GM23338 (cell line): Measurements from ENCODE around the gene CCL14. TPM values are rescaled to one million over a fixed set of nuclear protein-coding genes. Genes with fewer than 3 reads are reported as not detected.

Experiments
- ATAC-seq: fragments of 200-7000 bp; cut with Tn5 transposase; 3 replicates; pipeline ENCODE4 v1.9.1; 2020
- DNase-seq: peaks from one replicate; pipeline ENCODE4 v3.0.0-alpha.2; 2015; ENCODE audit warnings: low spot score
- H2AFZ ChIP-seq: fragments of 200-600 bp; sonication (generic); 2 replicates; pipeline ENCODE4 v1.8.0; 2016; ENCODE audit warnings: antibody characterized with exemption, mild to moderate bottlenecking, moderate library complexity
- H3F3A ChIP-seq: fragments of 200-600 bp; sonication (generic); replicated peaks from 2 replicates; pipeline ENCODE4 v1.8.0; 2017; ENCODE audit warnings: antibody characterized with exemption, mixed run types, low read depth
- H3K27ac ChIP-seq: fragments of 200-600 bp; sonication (generic); 2 replicates; pipeline ENCODE4 v1.6.1; 2016; ENCODE audit warnings: low read depth
- H3K27me3 ChIP-seq: fragments of 200-600 bp; sonication (generic); 2 replicates; pipeline ENCODE4 v1.8.0; 2016; ENCODE audit warnings: mild to moderate bottlenecking, mixed run types, moderate library complexity; ENCODE audit not compliant: insufficient read depth
- H3K36me3 ChIP-seq: fragments of 200-600 bp; sonication (generic); 2 replicates; pipeline ENCODE4 v1.8.0; 2016; ENCODE audit warnings: mild to moderate bottlenecking; ENCODE audit not compliant: insufficient read depth
- H3K4me1 ChIP-seq: fragments of 200-600 bp; sonication (generic); 2 replicates; pipeline ENCODE4 v1.8.0; 2016; ENCODE audit warnings: mild to moderate bottlenecking, moderate library complexity; ENCODE audit not compliant: insufficient read depth
- H3K4me2 ChIP-seq: fragments of 200-600 bp; sonication (generic); 2 replicates; pipeline ENCODE4 v1.7.1; 2017; ENCODE audit warnings: mixed run types
- H3K4me3 ChIP-seq: fragments of 200-600 bp; sonication (generic); 2 replicates; pipeline ENCODE4 v1.6.1; 2016; ENCODE audit warnings: mixed run types
- H3K79me2 ChIP-seq: fragments of 200-600 bp; sonication (generic); replicated peaks from 2 replicates; pipeline ENCODE4 v1.8.0; 2017; ENCODE audit warnings: mild to moderate bottlenecking; ENCODE audit not compliant: insufficient read depth
- H3K9me2 ChIP-seq: fragments of 200-600 bp; sonication (generic); 2 replicates; pipeline ENCODE4 v1.8.0; 2017; ENCODE audit not compliant: insufficient read depth
- H4K20me1 ChIP-seq: fragments of 200-600 bp; sonication (generic); replicated peaks from 2 replicates; pipeline ENCODE4 v1.8.0; 2017; ENCODE audit warnings: mild to moderate bottlenecking; ENCODE audit not compliant: insufficient read depth
- H3K27ac Mint-ChIP-seq: 2 replicates; pipeline ENCODE4 v1.8.0; 2020; ENCODE audit warnings: inconsistent platforms, mild to moderate bottlenecking, moderate library complexity, mixed read lengths
- H3K27me3 Mint-ChIP-seq: 3 replicates; pipeline ENCODE4 v1.8.0; 2022; ENCODE audit warnings: low read depth, mild to moderate bottlenecking, moderate library complexity, mixed read lengths, inconsistent platforms; ENCODE audit not compliant: insufficient read depth, poor library complexity
- H3K36me3 Mint-ChIP-seq: 3 replicates; pipeline ENCODE4 v1.8.0; 2021; ENCODE audit warnings: low read depth, mild to moderate bottlenecking, inconsistent platforms, moderate library complexity, mixed read lengths
- H3K4me1 Mint-ChIP-seq: 3 replicates; pipeline ENCODE4 v1.8.0; 2020; ENCODE audit warnings: mild to moderate bottlenecking, inconsistent platforms, mixed read lengths
- H3K4me3 Mint-ChIP-seq: 3 replicates; pipeline ENCODE4 v1.8.0; 2021; ENCODE audit warnings: moderate library complexity, mild to moderate bottlenecking, inconsistent platforms, mixed read lengths
- H3K9me3 Mint-ChIP-seq: 3 replicates; pipeline ENCODE4 v1.8.0; 2020; ENCODE audit warnings: moderate library complexity, mild to moderate bottlenecking, inconsistent platforms, mixed read lengths
- CTCF ChIP-seq, 2 experiments: fragments of 200-600 bp in 1 of 2; sonication (generic) in 1 of 2; conservative IDR thresholded peaks; 2 replicates each; pipeline versions ENCODE4 v1.5.1 to v1.6.1; 2016 to 2017; ENCODE audit warnings: antibody characterized with exemption in 2 of 2, low read depth in 2 of 2, mild to moderate bottlenecking in 2 of 2, moderate library complexity in 1 of 2
- ETS1 ChIP-seq: IDR thresholded peaks from 2 replicates; pipeline ENCODE4 v1.6.1; 2016; ENCODE audit warnings: antibody characterized with exemption
- EZH2 ChIP-seq: fragments of 200-600 bp; sonication (generic); IDR thresholded peaks from one replicate; pipeline ENCODE4 v1.8.0; 2017; ENCODE audit warnings: antibody characterized with exemption, mild to moderate bottlenecking, low read depth; ENCODE audit not compliant: unreplicated experiment
- EZH2phosphoT487 ChIP-seq: fragments of 200-600 bp; sonication (generic); IDR thresholded peaks from one replicate; pipeline ENCODE4 v1.8.1; 2018; ENCODE audit warnings: antibody characterized with exemption; ENCODE audit not compliant: unreplicated experiment
- JUNB ChIP-seq: IDR thresholded peaks from one replicate; pipeline ENCODE4 v1.6.1; 2016; ENCODE audit warnings: antibody characterized with exemption; ENCODE audit not compliant: unreplicated experiment
- NANOG ChIP-seq: IDR thresholded peaks from 2 replicates; pipeline ENCODE4 v1.6.1; 2016; ENCODE audit warnings: antibody characterized with exemption, borderline replicate concordance
- POLR2AphosphoS5 ChIP-seq: IDR thresholded peaks from 2 replicates; pipeline ENCODE4 v1.6.1; 2016; ENCODE audit warnings: antibody characterized with exemption, low read depth
- ZNF331 ChIP-seq: fragments of 250-450 bp; sonication (Bioruptor Pico); IDR thresholded peaks from 2 replicates; pipeline ENCODE4 v1.5.0; 2020; ENCODE audit warnings: low read depth, mild to moderate bottlenecking, moderate library complexity
- polyA plus RNA-seq: library from polyadenylated mRNA; unstranded; fragments of >200 nt; fragmentation: Nextera tagmentation; extraction: Ambion mirVana; gene quantifications from 2 replicates; pipeline ENCODE4 v1.2.1, GENCODE V29; 2016
- total RNA-seq: library from RNA; depleted of rRNA; stranded (reverse); fragments of >200 nt; shearing (Covaris generic); gene quantifications from 2 replicates; pipeline ENCODE4 v1.2.3, GENCODE V29; 2014; rRNA removed

CCL14 gene
- total and polyA plus RNA-seq, 2 experiments from 2014 or later = not detected

GRCh38 chr17:35936063-35936462 lies 50.5 kb downstream of the CCL14 start:
- TF ChIP-seq ZNF331 (CRISPR knock-in tag) = no peak
- no peak for TF ChIP-seq CTCF (conservative IDR thresholded peaks at IDR 0.05; ENCODE audit: low read depth in 2 of 2)
- no peak for TF ChIP-seq EZH2phosphoT487
- no peak for TF ChIP-seq EZH2
- TF ChIP-seq ETS1 = no peak
- TF ChIP-seq POLR2AphosphoS5 = no peak
- no peak for TF ChIP-seq JUNB
- H3K9me3 Mint-ChIP-seq = 0 out of 3 replicates have a peak, but pooled peaks cover 3% of the 10 kb centered on the region
- Histone ChIP-seq H3K4me3 (no peak overlapping the region), H3K27me3 (no peaks in the 10 kb centered on the region), H3F3A (no peaks in the 10 kb centered on the region), H3K9me2 (peaks cover 4% of the 10 kb centered on the region; the same call in 1 of the 2 replicates), H3K36me3 (no peaks in the 10 kb centered on the region), H3K4me2 (no peak overlapping the region), H3K27ac (no peak overlapping the region), H3K4me1 (peaks cover 9% of the 10 kb centered on the region), H2AFZ (peak overlapping the region; percentile 72; the same call in 1 of the 2 replicates), H3K79me2 (no peaks in the 10 kb centered on the region), H4K20me1 (no peaks in the 10 kb centered on the region)
- peaks cover 16% of the 10 kb centered on the region for H3K4me1 Mint-ChIP-seq
- H3K27me3 Mint-ChIP-seq = peaks cover 2% of the 10 kb centered on the region
- ATAC-seq = no peak; the same call in 2 of the 3 replicates
- no peak overlapping the region for H3K27ac Mint-ChIP-seq
- DNase-seq = peak; percentile 10
- no peaks in the 10 kb centered on the region for H3K36me3 Mint-ChIP-seq
- no peak overlapping the region for H3K4me3 Mint-ChIP-seq

- H3F3A ChIP-seq = no peaks in the 10 kb centered on the region
Observed at GRCh38 chr17:35934760-35935159, 51.8 kb downstream of the CCL14 start.

More at GRCh38 chr17:35934760-35935159, 51.8 kb downstream of the CCL14 start:
- DNase-seq (no peak), ATAC-seq (no peak)
- H3K4me2 ChIP-seq = no peak overlapping the region
- H3K4me1 ChIP-seq = peaks cover 12% of the 10 kb centered on the region
- H3K79me2 ChIP-seq = no peaks in the 10 kb centered on the region
- Mint-ChIP-seq H3K36me3 (no peaks in the 10 kb centered on the region), H3K9me3 (0 out of 3 replicates have a peak, but pooled peaks cover 3% of the 10 kb centered on the region), H3K4me3 (no peak overlapping the region), H3K27me3 (peaks cover 5% of the 10 kb centered on the region), H3K4me1 (peaks cover 25% of the 10 kb centered on the region), H3K27ac (no peak overlapping the region)
- peaks cover 2% of the 10 kb centered on the region; the same call in 1 of the 2 replicates for H3K27me3 ChIP-seq
- no peak for TF ChIP-seq ETS1
- no peak for TF ChIP-seq JUNB
- TF ChIP-seq NANOG = no peak
- TF ChIP-seq CTCF (conservative IDR thresholded peaks at IDR 0.05; ENCODE audit: low read depth in 2 of 2) = no peak
- H3K9me2 ChIP-seq = no peaks in the 10 kb centered on the region
- H3K4me3 ChIP-seq = no peak overlapping the region
- no peaks in the 10 kb centered on the region for H4K20me1 ChIP-seq
- no peaks in the 10 kb centered on the region for H3K36me3 ChIP-seq
- H2AFZ ChIP-seq = peak overlapping the region; percentile 63; the same call in 1 of the 2 replicates
- no peak overlapping the region for H3K27ac ChIP-seq

Other genes with a start within 250 kb of the CCL14 start
- not detected in 2 replicates for gene GAS2L2, start 233.5 kb downstream of the CCL14 start, total RNA-seq
- gene GAS2L2, start 233.5 kb downstream of the CCL14 start, polyA plus RNA-seq = 0.06 TPM in 1 of 2 replicates, not detected in the other
- 1.6 TPM in 1 of 2 replicates, not detected in the other for gene C17orf50, start 225.8 kb downstream of the CCL14 start, total RNA-seq
- 0.37 and 0.74 TPM in 2 replicates for gene C17orf50, start 225.8 kb downstream of the CCL14 start, polyA plus RNA-seq
- gene MMP28, start 191.1 kb downstream of the CCL14 start, total RNA-seq = not detected in 2 replicates
- gene MMP28, start 191.1 kb downstream of the CCL14 start, polyA plus RNA-seq = not detected in 2 replicates
- gene TAF15, start 177.2 kb downstream of the CCL14 start, total RNA-seq = 109 and 148 TPM in 2 replicates
- 28.2 and 33.8 TPM in 2 replicates for gene TAF15, start 177.2 kb downstream of the CCL14 start, polyA plus RNA-seq
- not detected in 2 replicates for gene HEATR9, start 117.8 kb downstream of the CCL14 start, total RNA-seq
- gene HEATR9, start 117.8 kb downstream of the CCL14 start, polyA plus RNA-seq = not detected in 2 replicates
- gene CCL5, start 106.4 kb downstream of the CCL14 start, total RNA-seq = not detected in 2 replicates
- gene CCL5, start 106.4 kb downstream of the CCL14 start, polyA plus RNA-seq = not detected in 2 replicates
- 3.9 and 5.2 TPM in 2 replicates for gene RDM1, start 56.0 kb downstream of the CCL14 start, total RNA-seq
- 7.3 and 8.8 TPM in 2 replicates for gene RDM1, start 56.0 kb downstream of the CCL14 start, polyA plus RNA-seq
- not detected in 2 replicates for gene LYZL6, start 43.0 kb downstream of the CCL14 start, total RNA-seq
- not detected in 2 replicates for gene LYZL6, start 43.0 kb downstream of the CCL14 start, polyA plus RNA-seq
- gene CCL16, start 5.2 kb downstream of the CCL14 start, total RNA-seq = not detected in 2 replicates
- not detected in 2 replicates for gene CCL16, start 5.2 kb downstream of the CCL14 start, polyA plus RNA-seq
- not detected in 2 replicates for gene CCL15, start 14.8 kb upstream of the CCL14 start, total RNA-seq
- gene CCL15, start 14.8 kb upstream of the CCL14 start, polyA plus RNA-seq = not detected in 2 replicates
- not detected in 2 replicates for gene CCL23, start 31.2 kb upstream of the CCL14 start, total RNA-seq
- not detected in 2 replicates for gene CCL23, start 31.2 kb upstream of the CCL14 start, polyA plus RNA-seq
- gene CCL18, start 77.5 kb upstream of the CCL14 start, total RNA-seq = not detected in 2 replicates
- gene CCL18, start 77.5 kb upstream of the CCL14 start, polyA plus RNA-seq = not detected in 2 replicates
- gene CCL3, start 103.4 kb upstream of the CCL14 start, total RNA-seq = not detected in 2 replicates
- 0.40 TPM in 1 of 2 replicates, not detected in the other for gene CCL3, start 103.4 kb upstream of the CCL14 start, polyA plus RNA-seq
- gene CCL4, start 117.1 kb upstream of the CCL14 start, total RNA-seq = not detected in 2 replicates
- gene CCL4, start 117.1 kb upstream of the CCL14 start, polyA plus RNA-seq = not detected in 2 replicates
- 0.54 and 1.3 TPM in 2 replicates for gene TBC1D3B, start 189.9 kb upstream of the CCL14 start, total RNA-seq
- gene TBC1D3B, start 189.9 kb upstream of the CCL14 start, polyA plus RNA-seq = 0.80 and 0.95 TPM in 2 replicates
- not detected in 2 replicates for gene CCL3L1, start 210.0 kb upstream of the CCL14 start, total RNA-seq
- 0.59 and 0.70 TPM in 2 replicates for gene CCL3L1, start 210.0 kb upstream of the CCL14 start, polyA plus RNA-seq
- gene CCL4L2, start 224.3 kb upstream of the CCL14 start, total RNA-seq = not detected in 2 replicates
- gene CCL4L2, start 224.3 kb upstream of the CCL14 start, polyA plus RNA-seq = not detected in 2 replicates